Right ventricle myocardium inferior (tissue), 1 donor: ENCODE data around the gene DNAH1. TPM values are rescaled to one million over a fixed set of nuclear protein-coding genes. Genes with fewer than 3 reads are reported as not detected.

ENCODE experiments used
- ATAC-seq: fragments of 200-7000 bp; cut with Tn5 transposase; one replicate; pipeline ENCODE4 v1.9.1; 2020; ENCODE audit warnings: mild to moderate bottlenecking, moderate library complexity
- DNase-seq: peaks from one replicate; pipeline ENCODE4 v3.0.0; 2021; ENCODE audit errors: missing footprints
- intact Hi-C: fragments of 100-400 bp; cut with DNase I; formaldehyde crosslinking; loops from one replicate; pipeline ENCODE4 v1.11.0; 2022
- total RNA-seq: library from RNA; stranded (reverse); fragmentation: NEBNext Ultra II Directional; extraction: Animal tissue kit (Norgen Biotek cat#: 25700); gene quantifications from one replicate; pipeline ENCODE4 v1.2.1, GENCODE V29; 2021
- donor health status: DM: no; HTN: yes; CAD: no; lungs with severe emphysema.

The DNAH1 gene
- total RNA-seq, 1 donor from 2014 or later, result 2.2 TPM

- intact Hi-C loops, result no loop called here
- ATAC-seq (no peak), DNase-seq (peak; percentile 20)
Observed at GRCh38 chr3:52393959-52394670, 78.0 kb downstream of the DNAH1 start.

GRCh38 chr3:52394751-52395502 is 78.8 kb downstream of the DNAH1 start:
- intact Hi-C loops, result no loop called here
- ATAC-seq, result no peak
- peak; percentile 41 for DNase-seq

- intact Hi-C loops, result no loop called here
- peak; percentile 28 for DNase-seq
- no peak for ATAC-seq
Observed at GRCh38 chr3:52395503-52395865, 79.4 kb downstream of the DNAH1 start.

GRCh38 chr3:52396011-52396906 is 80.1 kb downstream of the DNAH1 start:
- ATAC-seq (no peak), DNase-seq (peak; percentile 55)
- intact Hi-C loops, result no loop called here

GRCh38 chr3:52396907-52397591 is 80.9 kb downstream of the DNAH1 start:
- peak; percentile 51 for DNase-seq
- intact Hi-C loops, result no loop called here
- no peak for ATAC-seq

GRCh38 chr3:52397676-52398399 is 81.7 kb downstream of the DNAH1 start:
- ATAC-seq, result no peak
- DNase-seq, result peak; percentile 26

GRCh38 chr3:52398670-52399081 is 82.6 kb downstream of the DNAH1 start:
- DNase-seq, result peak; percentile 3
- intact Hi-C loops, result no loop called here
- ATAC-seq, result no peak

More at GRCh38 chr3:52397676-52398399, 81.7 kb downstream of the DNAH1 start:
- intact Hi-C loops, result no loop called here

GRCh38 chr3:52399131-52399530 is 83.0 kb downstream of the DNAH1 start:
- peak; percentile 11 for DNase-seq
- intact Hi-C loops, result no loop called here
- no peak for ATAC-seq

GRCh38 chr3:52399593-52399992 is 83.5 kb downstream of the DNAH1 start:
- ATAC-seq, result no peak
- intact Hi-C loops, result no loop called here
- peak; percentile 23 for DNase-seq

- intact Hi-C loops, result loop anchor here (10.0 kb wide), 1 partner anchor 426 kb away; the partner anchor contains the start of genes ABHD14A and ABHD14B
- ATAC-seq, result no peak
- DNase-seq, result peak; percentile 5
Observed at GRCh38 chr3:52400275-52400793, 84.2 kb downstream of the DNAH1 start.

GRCh38 chr3:52401021-52401420 is 84.9 kb downstream of the DNAH1 start:
- intact Hi-C loops, result loop anchor here (10.0 kb wide), 1 partner anchor 426 kb away; the partner anchor contains the start of genes ABHD14A and ABHD14B
- peak; percentile 16 for DNase-seq
- ATAC-seq, result no peak

GRCh38 chr3:52401551-52401950 is 85.4 kb downstream of the DNAH1 start:
- DNase-seq, result peak; percentile 30
- intact Hi-C loops, result loop anchor here (10.0 kb wide), 1 partner anchor 427 kb away; the partner anchor contains the start of genes ABHD14A and ABHD14B

GRCh38 chr3:52402101-52402521 is 86.0 kb downstream of the DNAH1 start:
- intact Hi-C loops, result loop anchor here (10.0 kb wide), 1 partner anchor 427 kb away; the partner anchor contains the start of genes ABHD14A and ABHD14B
- ATAC-seq (no peak), DNase-seq (peak; percentile 58)

More at GRCh38 chr3:52401551-52401950, 85.4 kb downstream of the DNAH1 start:
- ATAC-seq, result no peak

GRCh38 chr3:52402706-52403270 is 86.7 kb downstream of the DNAH1 start:
- intact Hi-C loops, result loop anchor here (10.0 kb wide), 1 partner anchor 428 kb away; the partner anchor contains the start of genes ABHD14A and ABHD14B
- ATAC-seq (no peak), DNase-seq (peak; percentile 45)

- intact Hi-C loops, result loop anchor here (10.0 kb wide), 1 partner anchor 429 kb away; the partner anchor contains the start of genes ABHD14A and ABHD14B
- DNase-seq, result peak; percentile 27
- no peak for ATAC-seq
Observed at GRCh38 chr3:52403271-52403841, 87.2 kb downstream of the DNAH1 start.

- intact Hi-C loops, result loop anchor here (10.0 kb wide), 1 partner anchor 429 kb away; the partner anchor contains the start of genes ABHD14A and ABHD14B
- DNase-seq, result peak; percentile 27
Observed at GRCh38 chr3:52403955-52404354, 87.8 kb downstream of the DNAH1 start.

More at GRCh38 chr3:52403955-52404354, 87.8 kb downstream of the DNAH1 start:
- ATAC-seq, result no peak
